ENCODE measurements around the gene GNAS.

Gene GNAS

DNA sequence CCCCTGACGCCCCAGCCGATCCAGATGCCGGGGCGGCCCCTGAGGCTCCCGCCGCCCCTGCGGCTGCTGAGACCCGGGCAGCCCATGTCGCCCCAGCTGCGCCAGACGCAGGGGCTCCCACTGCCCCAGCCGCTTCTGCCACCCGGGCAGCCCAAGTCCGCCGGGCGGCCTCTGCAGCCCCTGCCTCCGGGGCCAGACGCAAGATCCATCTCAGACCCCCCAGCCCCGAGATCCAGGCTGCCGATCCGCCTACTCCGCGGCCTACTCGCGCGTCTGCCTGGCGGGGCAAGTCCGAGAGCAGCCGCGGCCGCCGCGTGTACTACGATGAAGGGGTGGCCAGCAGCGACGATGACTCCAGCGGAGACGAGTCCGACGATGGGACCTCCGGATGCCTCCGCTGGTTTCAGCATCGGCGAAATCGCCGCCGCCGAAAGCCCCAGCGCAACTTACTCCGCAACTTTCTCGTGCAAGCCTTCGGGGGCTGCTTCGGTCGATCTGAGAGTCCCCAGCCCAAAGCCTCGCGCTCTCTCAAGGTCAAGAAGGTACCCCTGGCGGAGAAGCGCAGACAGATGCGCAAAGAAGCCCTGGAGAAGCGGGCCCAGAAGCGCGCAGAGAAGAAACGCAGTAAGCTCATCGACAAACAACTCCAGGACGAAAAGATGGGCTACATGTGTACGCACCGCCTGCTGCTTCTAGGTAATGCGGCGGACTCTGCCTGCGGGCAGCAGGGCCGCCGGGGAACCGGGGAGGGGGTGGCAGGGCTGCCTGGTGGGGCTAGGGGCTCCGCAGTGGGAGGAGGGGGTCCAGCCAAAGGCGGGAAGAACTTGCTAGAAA, 2.3 kb downstream of the GNAS start:
- DNase-seq: no peak

DNA sequence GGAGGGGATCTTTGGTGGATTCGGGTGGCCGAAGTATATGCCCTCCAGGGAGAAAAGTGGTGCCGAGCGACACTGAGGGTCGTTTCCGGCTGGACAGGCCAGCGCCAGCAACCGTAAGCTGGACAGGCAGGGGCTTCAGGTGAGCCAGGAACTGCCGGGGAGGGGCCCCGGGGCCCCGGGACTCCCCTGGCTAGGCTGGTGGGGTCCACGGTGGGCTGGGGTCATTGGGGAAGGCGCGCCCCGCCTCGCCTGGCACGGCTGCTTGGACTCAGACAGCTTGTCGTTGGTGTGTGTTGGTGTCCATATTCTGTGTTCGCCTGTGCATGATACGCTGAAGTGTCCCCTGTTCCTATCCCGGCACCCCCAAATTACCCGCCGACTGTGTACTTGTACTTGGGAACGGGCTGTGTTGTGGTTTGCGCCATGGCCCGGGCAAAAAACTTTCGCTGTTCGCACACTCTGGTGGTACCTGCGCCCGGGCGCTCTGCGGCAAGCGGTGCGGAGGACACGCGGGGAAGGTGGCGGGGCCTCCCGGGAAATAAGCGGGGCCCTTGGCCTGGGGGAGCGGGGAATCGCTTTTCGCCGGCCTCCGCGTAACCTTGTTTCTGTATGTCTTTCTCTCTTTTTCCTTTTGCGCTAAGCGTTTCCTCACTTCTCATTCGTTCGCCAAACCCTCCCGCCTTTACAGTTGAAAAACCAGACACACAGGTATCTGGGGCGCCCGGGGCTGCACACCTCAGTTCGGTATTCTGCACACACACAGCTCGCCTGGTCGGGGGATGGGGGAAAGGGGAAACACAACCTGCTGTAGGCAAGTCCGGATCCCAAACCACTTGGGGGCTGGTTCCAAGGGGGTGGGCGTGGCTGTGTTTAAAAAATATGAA, 3.2 kb downstream of the GNAS start:
- no peak for DNase-seq

DNA sequence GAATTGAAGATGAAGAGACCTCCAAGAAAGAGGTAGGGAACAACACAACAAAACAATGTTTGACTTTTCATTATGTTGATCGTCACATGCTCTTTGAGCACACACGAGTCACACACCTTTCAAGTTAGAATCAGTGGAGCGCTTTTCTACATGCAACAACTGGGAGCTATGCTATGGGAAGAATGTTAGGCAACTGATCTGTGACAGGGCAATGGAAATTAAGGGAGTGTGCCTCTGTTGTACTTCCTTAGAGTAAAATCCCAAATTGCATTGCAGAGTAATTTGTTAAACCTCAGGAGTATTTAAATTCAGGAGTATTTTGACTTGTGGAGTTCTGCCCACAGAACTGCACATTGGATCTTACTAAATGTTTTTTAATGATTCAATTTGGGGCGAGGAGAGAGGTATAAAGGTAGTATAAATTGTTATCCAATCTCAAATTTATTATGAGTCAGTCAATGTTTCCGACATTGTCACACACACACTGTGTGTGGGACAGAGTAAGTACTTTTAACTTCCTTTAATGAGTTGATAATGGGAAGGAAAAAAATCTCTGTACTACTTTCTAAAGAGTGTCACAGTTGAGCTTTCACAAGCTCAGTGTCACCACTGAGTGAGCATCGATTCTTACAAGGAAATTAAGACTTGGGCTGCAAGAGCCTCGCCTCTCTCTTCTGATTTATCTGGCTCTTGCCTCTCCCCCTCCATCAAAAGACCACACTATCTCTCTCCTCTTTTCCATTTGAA, 10.7 kb downstream of the GNAS start:
- no peak for DNase-seq

DNA sequence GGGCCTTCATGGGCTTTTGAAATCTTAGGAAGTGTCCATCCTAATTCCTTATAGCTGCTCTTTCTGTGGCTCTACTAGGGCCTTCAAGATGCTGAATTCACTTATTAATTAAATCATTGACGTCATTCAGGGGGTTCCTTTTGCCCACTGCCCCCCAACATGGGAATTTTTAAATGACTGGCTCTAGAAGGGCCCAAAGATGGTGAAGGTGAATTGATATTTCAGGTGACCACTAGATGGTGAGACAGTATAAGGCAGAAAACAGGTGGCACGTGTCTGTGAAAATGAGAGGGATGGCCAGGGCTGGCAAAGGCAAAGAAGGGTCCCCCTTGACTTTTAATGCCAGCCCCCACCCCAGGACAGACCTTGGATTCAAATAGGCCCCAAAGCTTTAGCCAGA, 11.8 kb downstream of the GNAS start:
- DNase-seq: peak; percentile 13

DNA sequence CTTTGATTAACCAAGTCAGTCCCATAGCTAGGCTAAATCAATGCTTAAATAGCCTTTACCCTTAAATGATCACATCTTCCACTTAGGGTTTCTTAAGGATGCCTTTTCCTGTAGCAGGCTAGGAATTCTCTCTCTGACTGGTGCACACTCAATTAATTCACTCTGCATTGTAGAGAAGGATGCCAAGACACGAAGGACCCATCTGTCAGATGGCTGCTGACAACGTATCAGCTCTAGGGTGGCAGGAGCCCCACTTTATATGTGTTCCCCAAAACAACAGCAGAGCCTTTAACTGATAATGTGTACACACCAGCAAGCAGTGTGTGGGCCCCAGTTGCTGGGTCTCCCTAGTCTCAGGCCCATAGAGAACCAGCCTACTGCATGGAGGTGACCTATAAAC, 13.3 kb downstream of the GNAS start:
- DNase-seq: no peak

DNA sequence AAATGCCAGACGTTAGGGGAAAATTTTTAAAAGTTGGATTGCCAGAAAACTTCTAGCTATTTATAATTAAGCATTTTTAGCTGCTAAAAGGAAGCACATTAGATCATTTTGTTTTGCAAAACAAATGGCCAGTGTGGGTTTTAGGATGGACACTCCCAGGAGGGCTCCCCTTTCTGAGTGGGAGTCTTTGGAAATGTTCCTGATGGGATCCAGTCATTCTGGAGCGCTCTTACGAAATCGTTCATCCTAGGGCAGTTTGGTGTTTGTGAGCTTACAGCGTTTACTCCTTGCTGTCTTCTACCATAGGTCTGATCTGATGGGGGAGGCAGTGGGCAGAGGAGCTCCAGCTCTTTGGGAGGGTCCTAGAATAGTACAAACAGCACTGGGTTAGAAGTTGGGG, 14.7 kb downstream of the GNAS start:
- DNase-seq: no peak

DNA sequence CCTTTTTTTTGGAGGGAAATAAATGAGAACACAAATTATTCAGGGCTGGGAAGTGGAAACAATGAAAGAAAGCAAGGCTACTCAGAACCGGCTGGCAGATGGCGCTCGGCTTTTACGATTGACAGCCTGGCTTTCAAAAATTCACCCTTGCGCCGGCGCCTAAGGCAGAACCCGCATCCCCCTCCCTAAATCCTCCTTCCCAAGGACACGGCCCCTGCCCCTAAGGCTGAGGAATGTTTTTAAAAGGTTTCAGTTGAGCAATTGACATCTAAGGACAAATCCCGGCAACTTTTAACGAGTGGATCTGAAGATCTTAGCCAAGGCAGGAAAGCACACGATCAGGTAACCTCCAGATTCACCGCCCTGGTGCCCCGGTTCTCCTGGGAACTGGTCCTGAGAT, 16.3 kb downstream of the GNAS start:
- DNase-seq: no peak

DNA sequence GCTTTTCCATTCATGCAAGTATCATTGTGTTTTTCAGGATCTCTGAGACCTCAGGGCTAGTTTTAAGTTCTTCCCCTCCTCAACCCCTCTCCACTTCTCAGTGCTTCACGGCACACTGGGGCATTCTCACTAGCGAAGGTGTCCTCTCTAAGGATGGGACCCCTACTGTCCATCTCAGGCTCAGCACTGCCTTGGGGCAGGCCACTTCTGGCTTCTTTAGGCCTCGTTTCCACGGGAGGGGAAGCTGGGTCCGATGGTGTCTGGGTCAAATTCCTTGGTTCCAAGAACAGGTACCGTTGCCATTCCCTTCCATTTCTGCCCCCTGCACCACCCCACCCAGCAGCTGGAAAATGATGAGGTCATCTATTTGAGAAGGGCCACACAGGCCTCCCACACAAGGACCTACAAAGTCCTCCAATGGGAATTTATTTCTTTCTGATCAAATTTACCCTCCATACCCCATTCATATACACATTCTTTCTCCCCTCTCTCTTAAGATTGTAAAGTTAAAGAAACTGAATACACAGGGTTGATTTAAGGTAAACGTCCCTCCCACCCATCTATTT, 17.2 kb downstream of the GNAS start:
- no peak for DNase-seq

DNA sequence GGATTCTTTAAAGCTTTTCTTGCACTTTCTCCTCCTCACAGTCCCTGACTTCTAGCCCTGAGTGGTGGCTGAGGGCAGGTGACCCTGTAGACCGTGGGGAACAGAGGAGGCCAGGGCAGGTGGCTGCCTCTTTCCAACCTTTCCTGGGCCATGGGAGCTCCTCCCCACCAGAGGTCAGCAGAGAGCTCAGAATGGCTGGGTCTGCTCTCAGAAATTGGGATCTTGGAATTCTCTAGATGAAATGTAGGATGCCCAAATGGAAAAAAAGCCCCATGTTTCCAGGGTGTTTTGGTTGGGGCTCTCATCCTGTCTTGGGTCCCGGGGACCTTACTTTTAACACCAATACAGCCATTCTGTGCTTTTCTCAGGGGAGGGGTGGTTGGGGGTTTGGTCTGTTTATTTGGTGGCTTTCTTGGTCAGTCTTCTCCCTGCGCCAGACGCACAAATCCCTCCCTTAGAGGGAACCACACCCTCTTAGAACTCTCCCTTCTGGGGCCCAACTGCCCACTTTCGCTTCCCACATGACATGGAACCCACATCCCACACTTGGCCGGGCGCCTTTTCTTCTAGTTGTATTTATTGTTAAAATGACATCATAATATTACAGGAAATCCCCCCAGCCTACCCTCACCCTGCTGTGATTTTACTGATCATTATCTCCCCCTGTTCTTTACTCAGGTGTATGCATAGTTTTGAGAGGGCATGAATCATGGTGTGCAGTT, 17.9 kb downstream of the GNAS start:
- DNase-seq: peak; percentile 73

DNA sequence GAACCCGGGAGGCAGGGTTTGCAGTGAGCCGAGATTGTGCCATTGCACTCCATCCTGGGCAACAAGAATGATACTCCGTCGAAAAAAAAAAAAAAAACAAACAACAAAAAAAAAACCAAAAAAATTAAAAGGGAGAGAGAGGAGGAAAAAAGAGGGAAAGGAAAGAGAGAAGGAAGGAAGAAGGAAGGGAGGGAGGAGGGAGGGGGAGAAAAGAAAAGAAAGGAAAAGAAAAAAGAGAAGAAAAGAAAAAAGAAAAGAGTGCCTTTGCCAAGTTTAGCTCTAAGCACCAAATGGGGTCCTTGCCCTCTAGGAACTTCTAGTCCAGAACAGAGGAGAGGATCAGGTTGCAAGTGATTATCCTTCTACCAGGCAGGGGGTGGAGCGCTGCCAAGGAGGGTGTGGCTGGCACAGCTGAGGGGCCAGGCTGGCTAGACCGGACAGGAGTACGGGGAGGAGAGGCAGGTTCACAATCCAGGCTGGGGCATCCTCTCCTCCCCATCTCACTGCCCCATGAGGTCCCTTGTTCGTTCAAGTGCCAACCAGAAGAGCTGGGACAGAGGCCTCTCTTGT, 19.1 kb downstream of the GNAS start:
- no peak for DNase-seq

DNA sequence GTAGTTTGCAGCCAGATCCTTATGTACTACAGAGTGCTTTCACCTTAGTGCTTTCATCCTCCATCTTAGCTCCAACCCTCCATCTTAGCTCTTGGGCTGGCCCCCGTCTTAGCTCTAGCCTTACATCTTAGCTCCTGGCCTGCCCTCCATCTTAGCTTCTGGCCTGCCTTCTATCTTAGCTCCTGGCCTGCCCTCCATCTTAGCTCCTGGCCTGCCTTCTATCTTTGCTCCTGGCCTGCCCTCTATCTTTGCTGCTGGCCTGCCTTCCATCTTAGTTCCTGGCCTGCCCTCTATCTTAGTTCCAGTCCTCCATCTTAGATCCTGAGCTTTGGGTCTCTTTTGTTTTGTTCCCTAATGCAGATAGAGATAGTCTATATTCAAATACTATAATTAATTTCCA, 22.0 kb downstream of the GNAS start:
- no peak for DNase-seq

DNA sequence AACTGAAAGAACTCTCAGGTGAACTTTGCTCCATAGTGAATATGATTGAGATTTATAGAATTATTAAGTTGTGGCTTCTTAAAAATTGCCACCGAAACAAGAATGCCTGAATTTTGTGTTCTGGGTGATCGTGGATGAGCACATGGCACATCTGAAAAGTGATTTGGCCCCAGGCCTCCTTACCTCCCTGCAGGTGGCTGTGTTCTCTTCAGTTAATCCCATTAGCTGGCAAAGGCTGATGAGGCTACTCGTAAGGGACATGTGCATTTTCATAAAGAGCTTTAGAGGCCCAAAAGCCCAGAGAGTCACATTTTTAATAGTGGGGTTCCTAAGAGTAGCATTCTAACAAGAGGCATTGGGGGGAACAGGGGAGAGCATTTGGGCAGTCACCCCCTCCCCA, 22.6 kb downstream of the GNAS start:
- no peak for DNase-seq

DNA sequence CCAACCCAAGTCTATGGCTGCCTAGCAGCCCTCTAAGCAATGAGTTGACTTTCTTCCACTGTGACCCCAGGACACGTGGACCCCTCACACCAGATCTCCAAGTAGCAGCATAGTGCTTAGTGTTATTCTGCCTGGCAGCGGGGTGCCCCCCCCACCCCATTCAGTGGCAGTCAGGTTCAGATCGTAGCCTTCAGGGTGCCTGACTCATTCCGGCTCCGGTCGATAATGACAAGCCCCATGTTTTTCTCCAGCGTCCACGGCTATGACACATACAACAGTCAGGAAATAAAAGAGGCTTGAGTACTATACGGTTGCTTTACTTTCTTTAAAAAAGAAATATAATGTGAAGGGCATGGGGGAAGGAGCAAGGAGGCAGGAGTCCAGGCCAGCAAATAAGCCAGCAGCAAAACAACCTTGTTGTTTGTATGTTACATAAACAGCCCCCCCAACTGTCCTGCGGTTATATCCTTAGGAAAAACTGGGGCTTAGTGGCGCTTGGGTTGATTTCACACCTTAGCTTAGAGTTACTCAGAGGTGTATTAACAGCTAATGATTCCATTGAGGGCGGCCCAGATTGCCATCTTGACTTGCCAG, 23.1 kb downstream of the GNAS start:
- DNase-seq: no peak

DNA sequence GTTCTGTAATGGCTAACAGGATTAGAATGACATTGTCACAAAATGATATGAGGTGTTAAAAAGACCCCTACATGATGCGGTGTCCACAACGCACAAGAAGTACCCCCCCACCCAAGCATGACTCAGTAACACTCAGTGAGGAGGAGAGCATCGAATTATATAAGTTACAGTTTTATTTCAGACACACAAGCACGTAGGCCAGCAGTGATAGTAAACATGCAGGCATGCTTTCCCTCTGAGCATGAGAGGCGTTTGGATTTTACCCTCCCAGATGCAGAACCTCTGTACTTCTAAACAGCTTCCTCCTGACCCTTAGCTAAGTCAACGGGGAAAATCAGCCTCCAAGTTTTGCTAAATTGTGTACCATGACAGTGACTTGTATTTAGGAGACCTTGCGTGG, 23.9 kb downstream of the GNAS start:
- no peak for DNase-seq

DNA sequence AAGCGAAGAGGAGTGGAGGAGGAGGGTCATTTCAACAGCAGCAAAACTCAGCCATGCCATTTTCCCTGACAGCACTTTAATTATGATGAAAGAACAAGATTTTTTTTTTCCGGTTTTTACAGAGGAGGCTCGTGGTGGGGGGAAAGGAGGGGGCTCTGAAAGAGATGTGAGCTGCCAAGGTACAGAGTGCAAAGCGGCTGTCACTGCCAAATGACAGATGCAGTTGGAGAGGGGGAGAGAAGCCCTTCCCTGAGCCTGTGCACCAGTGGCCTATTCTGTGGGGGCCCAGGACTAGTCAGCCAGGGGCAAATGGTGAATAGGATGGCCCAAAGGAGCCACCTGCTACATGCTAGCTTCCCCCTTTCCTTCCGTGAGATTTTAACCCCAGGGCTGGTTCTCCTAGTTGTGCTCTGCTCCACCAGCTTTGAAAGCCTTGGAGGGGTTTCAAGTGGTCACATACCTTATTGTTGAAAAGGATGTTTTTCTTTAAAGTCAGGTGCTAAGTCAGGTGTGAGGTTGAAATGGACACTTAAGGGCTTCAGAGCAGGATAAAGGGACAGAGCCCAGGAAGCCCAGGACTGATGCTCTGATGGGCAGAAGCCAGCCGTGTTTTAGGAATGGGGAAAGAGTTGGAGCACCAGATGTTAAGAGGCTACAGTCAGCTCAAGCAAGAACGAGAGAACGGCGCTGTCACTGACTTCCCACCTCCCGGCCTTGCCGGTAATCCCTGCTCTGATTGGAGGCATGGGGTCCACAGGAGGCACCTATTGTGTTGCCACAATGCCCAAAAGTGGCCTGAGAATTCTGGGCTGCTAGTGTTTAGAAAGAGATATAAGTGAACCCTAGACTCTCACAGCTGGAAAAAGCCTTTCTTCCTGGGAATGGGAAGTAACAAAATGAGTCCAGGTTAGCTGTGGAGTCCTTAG, 24.8 kb downstream of the GNAS start:
- DNase-seq: no peak

DNA sequence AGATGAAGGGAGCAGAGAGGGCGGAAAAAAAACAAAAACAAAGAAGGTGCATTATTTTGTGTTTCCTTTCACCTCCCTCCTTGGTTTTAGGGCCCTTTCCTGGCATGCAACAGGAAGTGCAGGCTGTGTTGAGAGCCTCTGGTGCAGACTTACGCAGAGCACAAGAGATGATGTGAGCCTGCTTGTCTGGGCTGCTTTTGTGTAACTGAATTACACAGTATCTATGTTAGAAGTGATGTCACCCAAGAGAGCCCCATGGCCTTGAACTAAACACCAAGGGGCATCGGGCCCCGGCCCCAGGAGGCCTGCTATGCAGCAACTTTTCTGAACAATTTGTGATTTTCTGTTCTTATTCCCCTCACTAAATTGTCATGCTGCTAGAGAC, 25.5 kb downstream of the GNAS start:
- no peak for DNase-seq

DNA sequence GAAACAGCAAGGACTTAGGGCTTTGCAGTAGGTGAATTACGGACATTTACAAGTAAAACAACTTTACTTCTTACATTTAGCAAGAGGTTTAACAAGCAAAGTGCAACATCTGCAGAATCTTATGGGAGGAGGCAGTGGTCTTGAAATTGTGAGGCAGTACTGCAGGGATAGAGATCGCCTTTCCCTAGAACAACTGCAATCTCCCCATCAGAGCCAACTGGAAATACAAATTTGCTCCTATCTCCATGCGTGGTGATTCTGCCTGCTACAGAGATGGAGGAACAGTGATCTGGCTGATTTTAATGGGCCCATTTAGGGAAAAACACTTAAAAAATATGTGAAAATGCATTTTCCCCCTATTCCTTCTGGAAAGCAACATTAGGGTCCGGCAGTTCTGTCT, 25.9 kb downstream of the GNAS start:
- no peak for DNase-seq

DNA sequence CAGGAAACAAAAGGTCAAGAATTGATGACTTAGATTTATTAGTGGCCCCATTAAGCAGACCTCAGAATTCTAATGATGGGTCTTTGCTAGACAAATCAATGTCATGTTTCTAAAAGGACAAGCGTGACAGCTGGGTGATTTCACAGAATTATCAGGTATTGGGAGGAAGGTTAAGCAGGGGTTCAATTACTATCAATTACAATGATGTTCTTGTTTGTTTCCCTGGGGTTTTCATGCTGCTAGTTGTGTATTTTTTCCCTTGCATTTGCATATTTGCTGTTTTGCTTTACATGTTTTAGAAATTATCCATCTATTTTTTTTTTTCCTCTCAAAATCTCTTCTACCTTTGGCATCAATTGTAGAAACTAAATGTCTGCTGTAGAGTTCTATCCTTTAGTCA, 27.9 kb downstream of the GNAS start:
- DNase-seq: no peak

DNA sequence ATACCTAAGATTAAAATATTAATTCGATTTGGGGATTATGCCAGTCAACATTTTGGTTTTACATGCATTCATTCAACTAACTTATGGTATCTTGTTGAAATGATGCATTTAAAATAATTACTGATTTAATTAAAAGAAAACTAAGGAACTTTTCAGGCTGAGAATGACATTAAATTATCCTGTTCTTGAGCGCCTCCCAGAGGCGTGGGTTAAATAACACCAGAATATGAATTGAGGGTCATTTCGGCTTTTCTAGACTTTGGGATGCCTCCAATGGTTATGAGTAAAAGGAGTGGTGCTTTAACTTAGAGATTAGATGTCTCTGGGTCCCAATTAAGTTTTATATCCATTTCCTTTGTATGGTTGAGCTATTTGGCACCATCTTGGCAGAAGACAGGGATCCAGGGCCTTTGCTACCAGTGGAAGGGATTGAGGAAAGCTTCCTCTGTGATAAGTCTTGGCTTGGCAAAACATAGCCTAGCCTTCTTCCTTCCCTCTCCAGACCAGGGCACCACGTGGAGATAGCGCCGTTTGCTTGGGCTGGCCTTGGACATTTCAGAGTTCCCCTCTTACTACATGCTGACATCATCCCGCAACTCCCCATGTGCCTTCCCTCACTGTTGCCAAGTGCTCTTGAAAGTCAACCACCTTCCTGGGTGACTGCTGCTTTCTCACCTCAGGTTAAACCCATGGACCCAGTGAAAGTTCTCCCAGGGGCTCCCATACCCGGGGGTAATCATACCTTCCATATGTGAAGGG, 28.7 kb downstream of the GNAS start:
- no peak for DNase-seq

DNA sequence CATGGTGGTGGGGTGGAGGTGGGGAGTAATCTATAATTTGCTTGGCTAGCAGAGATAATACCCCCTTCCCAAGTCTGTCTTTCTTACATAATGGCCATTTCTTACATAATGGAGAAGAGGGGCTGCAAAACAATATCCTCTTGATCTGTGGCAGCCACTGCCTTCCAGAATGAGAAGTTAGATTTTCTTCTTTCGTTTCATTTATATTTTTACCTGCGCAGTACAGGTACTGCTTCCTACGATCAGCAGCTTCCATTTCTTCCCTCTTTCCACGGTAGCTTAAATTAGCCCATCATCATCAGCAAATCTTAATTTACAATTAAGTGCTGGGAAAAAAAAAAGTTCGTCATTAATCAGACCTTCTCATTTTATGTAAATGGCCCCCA, 30.2 kb downstream of the GNAS start:
- DNase-seq: no peak
